ENCODE measurements around the gene SGMS1. TPM values are rescaled to one million over a fixed set of nuclear protein-coding genes. Genes with fewer than 3 reads are reported as not detected.
A peak's percentile ranks its signal among the peaks of the same experiment; 100 is the strongest.

SGMS1 gene
- total RNA-seq, 2 donors from 2014 or later: 45.3 to 51.3 TPM

- H3K9me3 ChIP-seq (ENCODE audit: control insufficient read depth, low read length, poor library complexity, severe bottlenecking): no peaks in the 10 kb centered on the region
- Mint-ChIP-seq H3K4me1 (peaks cover 35% of the 10 kb centered on the region), H3K27ac (no peak overlapping the region), H3K4me3 (no peak overlapping the region), H3K36me3 (ENCODE audit: low read depth) (peaks cover 7% of the 10 kb centered on the region), H3K27me3 (no peaks in the 10 kb centered on the region)
- ATAC-seq (no peak), DNase-seq (no peak)
These were observed 203.6 kb downstream of the SGMS1 start for GRCh38 chr10:50420196-50420595.

- peaks cover 7% of the 10 kb centered on the region for H3K36me3 Mint-ChIP-seq (ENCODE audit: low read depth)
- H3K4me3 Mint-ChIP-seq: no peak overlapping the region
- ATAC-seq (no peak), DNase-seq (no peak)
- H3K27me3 Mint-ChIP-seq: no peaks in the 10 kb centered on the region
- H3K4me1 Mint-ChIP-seq: peaks cover 37% of the 10 kb centered on the region
- no peaks in the 10 kb centered on the region for H3K9me3 ChIP-seq (ENCODE audit: control insufficient read depth, low read length, poor library complexity, severe bottlenecking)
- no peak overlapping the region for H3K27ac Mint-ChIP-seq
These were observed 204.0 kb downstream of the SGMS1 start for GRCh38 chr10:50419756-50420155.

GRCh38 chr10:50419091-50419490, 204.7 kb downstream of the SGMS1 start:
- Mint-ChIP-seq H3K4me3 (peak overlapping the region; percentile 93), H3K27ac (no peak overlapping the region), H3K27me3 (no peaks in the 10 kb centered on the region), H3K36me3 (ENCODE audit: low read depth) (peaks cover 7% of the 10 kb centered on the region), H3K4me1 (peaks cover 39% of the 10 kb centered on the region)
- ATAC-seq (no peak), DNase-seq (no peak)
- H3K9me3 ChIP-seq (ENCODE audit: control insufficient read depth, low read length, poor library complexity, severe bottlenecking): no peaks in the 10 kb centered on the region

GRCh38 chr10:50417886-50418830, 205.6 kb downstream of the SGMS1 start:
- peak overlapping the region; percentile 93 for H3K4me3 Mint-ChIP-seq
- no peaks in the 10 kb centered on the region for H3K9me3 ChIP-seq (ENCODE audit: control insufficient read depth, low read length, poor library complexity, severe bottlenecking)

GRCh38 chr10:50417486-50417885, 206.3 kb downstream of the SGMS1 start:
- H3K4me1 Mint-ChIP-seq: peaks cover 35% of the 10 kb centered on the region
- H3K4me3 Mint-ChIP-seq: peak overlapping the region; percentile 93
- ATAC-seq (peak; percentile 37), DNase-seq (no peak)
- peak overlapping the region; percentile 43 for H3K27ac Mint-ChIP-seq
- peaks cover 3% of the 10 kb centered on the region for H3K36me3 Mint-ChIP-seq (ENCODE audit: low read depth)
- H3K9me3 ChIP-seq (ENCODE audit: control insufficient read depth, low read length, poor library complexity, severe bottlenecking): no peaks in the 10 kb centered on the region
- no peaks in the 10 kb centered on the region for H3K27me3 Mint-ChIP-seq

More at GRCh38 chr10:50417886-50418830, 205.6 kb downstream of the SGMS1 start:
- DNase-seq: peak; percentile 10 to 25 (median 15)
- Mint-ChIP-seq H3K27ac (peak overlapping the region; percentile 43), H3K27me3 (no peaks in the 10 kb centered on the region), H3K36me3 (ENCODE audit: low read depth) (peaks cover 4% of the 10 kb centered on the region), H3K4me1 (peaks cover 35% of the 10 kb centered on the region)
- ATAC-seq: peak; percentile 86

- DNase-seq (no peak), ATAC-seq (no peak)
- no peaks in the 10 kb centered on the region for H3K9me3 ChIP-seq (ENCODE audit: control insufficient read depth, low read length, poor library complexity, severe bottlenecking)
- peak overlapping the region; percentile 77 for H3K4me3 Mint-ChIP-seq
- peaks cover 2% of the 10 kb centered on the region for H3K36me3 Mint-ChIP-seq (ENCODE audit: low read depth)
- no peaks in the 10 kb centered on the region for H3K27me3 Mint-ChIP-seq
- peaks cover 37% of the 10 kb centered on the region for H3K4me1 Mint-ChIP-seq
- H3K27ac Mint-ChIP-seq: peak overlapping the region; percentile 43
These were observed 206.9 kb downstream of the SGMS1 start for GRCh38 chr10:50416881-50417280.

GRCh38 chr10:50416181-50416824, 207.5 kb downstream of the SGMS1 start:
- no peaks in the 10 kb centered on the region for H3K9me3 ChIP-seq (ENCODE audit: control insufficient read depth, low read length, poor library complexity, severe bottlenecking)
- peaks cover 34% of the 10 kb centered on the region for H3K4me1 Mint-ChIP-seq
- H3K27ac Mint-ChIP-seq: peak overlapping the region; percentile 43
- ATAC-seq (no peak), DNase-seq (no peak)
- no peak overlapping the region for H3K4me3 Mint-ChIP-seq
- H3K36me3 Mint-ChIP-seq (ENCODE audit: low read depth): peaks cover 2% of the 10 kb centered on the region
- no peaks in the 10 kb centered on the region for H3K27me3 Mint-ChIP-seq

GRCh38 chr10:50415292-50415691, 208.5 kb downstream of the SGMS1 start:
- H3K4me1 Mint-ChIP-seq: peaks cover 32% of the 10 kb centered on the region

GRCh38 chr10:50410066-50410811, 213.5 kb downstream of the SGMS1 start:
- Mint-ChIP-seq H3K27ac (no peak overlapping the region), H3K27me3 (no peaks in the 10 kb centered on the region), H3K36me3 (ENCODE audit: low read depth) (peaks cover 2% of the 10 kb centered on the region), H3K4me1 (peaks cover 23% of the 10 kb centered on the region), H3K4me3 (no peak overlapping the region)
- ATAC-seq (no peak), DNase-seq (no peak)
- no peaks in the 10 kb centered on the region for H3K9me3 ChIP-seq (ENCODE audit: control insufficient read depth, low read length, poor library complexity, severe bottlenecking)

More at GRCh38 chr10:50415292-50415691, 208.5 kb downstream of the SGMS1 start:
- DNase-seq: no peak
- Mint-ChIP-seq H3K27ac (no peak overlapping the region), H3K27me3 (no peaks in the 10 kb centered on the region), H3K36me3 (ENCODE audit: low read depth) (no peaks in the 10 kb centered on the region), H3K4me3 (no peak overlapping the region)
- H3K9me3 ChIP-seq (ENCODE audit: control insufficient read depth, low read length, poor library complexity, severe bottlenecking): no peaks in the 10 kb centered on the region
- no peak for ATAC-seq

GRCh38 chr10:50407076-50407801, 216.5 kb downstream of the SGMS1 start:
- Mint-ChIP-seq H3K4me3 (no peak overlapping the region), H3K27me3 (no peaks in the 10 kb centered on the region), H3K27ac (peak overlapping the region; percentile 68), H3K36me3 (ENCODE audit: low read depth) (peaks cover 5% of the 10 kb centered on the region), H3K4me1 (peaks cover 23% of the 10 kb centered on the region)
- DNase-seq (no peak), ATAC-seq (no peak)
- H3K9me3 ChIP-seq (ENCODE audit: control insufficient read depth, low read length, poor library complexity, severe bottlenecking): no peaks in the 10 kb centered on the region

GRCh38 chr10:50406457-50407070, 217.2 kb downstream of the SGMS1 start:
- Mint-ChIP-seq H3K4me3 (no peak overlapping the region), H3K27me3 (no peaks in the 10 kb centered on the region), H3K27ac (peak overlapping the region; percentile 68), H3K36me3 (ENCODE audit: low read depth) (peaks cover 5% of the 10 kb centered on the region), H3K4me1 (peaks cover 18% of the 10 kb centered on the region)
- ATAC-seq: no peak
- H3K9me3 ChIP-seq (ENCODE audit: control insufficient read depth, low read length, poor library complexity, severe bottlenecking): no peaks in the 10 kb centered on the region
- no peak for DNase-seq

- H3K4me3 Mint-ChIP-seq: no peak overlapping the region
- H3K36me3 Mint-ChIP-seq (ENCODE audit: low read depth): peaks cover 5% of the 10 kb centered on the region
- ATAC-seq: no peak
- no peak for DNase-seq
- H3K27ac Mint-ChIP-seq: peak overlapping the region; percentile 68
- no peaks in the 10 kb centered on the region for H3K9me3 ChIP-seq (ENCODE audit: control insufficient read depth, low read length, poor library complexity, severe bottlenecking)
- H3K4me1 Mint-ChIP-seq: peaks cover 24% of the 10 kb centered on the region
- no peaks in the 10 kb centered on the region for H3K27me3 Mint-ChIP-seq
These were observed 218.0 kb downstream of the SGMS1 start for GRCh38 chr10:50405723-50406122.

Measured in T-helper 17 cell (primary cell).